ENCODE results near the gene TRIM69.

Gene TRIM69

DNA sequence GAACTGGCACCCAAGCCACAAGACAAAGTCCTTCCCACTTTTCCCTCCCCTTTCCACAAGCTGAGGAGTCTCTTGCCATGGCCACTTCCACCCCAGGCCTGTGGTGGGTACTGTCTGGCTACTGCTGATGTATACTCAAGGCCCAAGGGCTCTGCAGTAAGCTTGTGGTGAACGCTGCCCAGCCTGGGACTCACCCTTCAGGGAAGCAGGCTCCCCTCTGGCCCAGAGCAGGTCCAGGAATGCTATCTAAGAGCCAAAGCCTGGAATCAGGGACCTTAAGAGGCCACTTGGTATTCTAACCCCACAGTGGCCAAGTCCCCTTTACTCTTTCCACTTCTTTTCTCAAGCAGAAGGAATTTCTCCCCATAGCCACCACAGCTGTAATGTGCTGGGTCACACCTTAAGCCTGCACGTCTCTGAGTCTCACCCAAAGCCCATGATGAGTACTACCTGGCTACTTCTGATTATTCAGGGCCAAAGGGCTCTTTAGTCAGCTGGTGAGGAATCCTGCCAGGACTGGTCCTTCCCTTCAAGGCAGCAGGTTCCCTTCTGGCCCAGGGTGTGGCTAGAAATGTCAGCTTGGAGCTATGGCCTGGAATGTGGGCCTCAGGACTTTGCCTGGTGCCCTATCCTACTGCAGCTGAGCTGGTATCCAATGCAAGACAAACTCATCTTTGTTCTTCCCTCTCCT is 29.2 kb upstream of the TRIM69 start:
- Histone ChIP-seq H3K9me3 (ENCODE audit: control insufficient read depth, insufficient read depth, low read depth, low read length) (peaks cover under 1% of the 10 kb centered on the region; the same call in 1 of the 2 replicates), H3K36me3 (ENCODE audit: control insufficient read depth, insufficient read depth, low read length) (no peaks in the 10 kb centered on the region), H3K4me3 (ENCODE audit: low read depth, low read length) (no peak overlapping the region), H3K27ac (ENCODE audit: low read depth, low read length) (no peak overlapping the region), H3K4me1 (ENCODE audit: control insufficient read depth, insufficient read depth, low read length) (no peaks in the 10 kb centered on the region), H3K9ac (ENCODE audit: low read length) (no peak overlapping the region), H3K27me3 (ENCODE audit: control insufficient read depth, insufficient read depth, low read length) (peaks cover 4% of the 10 kb centered on the region)

DNA sequence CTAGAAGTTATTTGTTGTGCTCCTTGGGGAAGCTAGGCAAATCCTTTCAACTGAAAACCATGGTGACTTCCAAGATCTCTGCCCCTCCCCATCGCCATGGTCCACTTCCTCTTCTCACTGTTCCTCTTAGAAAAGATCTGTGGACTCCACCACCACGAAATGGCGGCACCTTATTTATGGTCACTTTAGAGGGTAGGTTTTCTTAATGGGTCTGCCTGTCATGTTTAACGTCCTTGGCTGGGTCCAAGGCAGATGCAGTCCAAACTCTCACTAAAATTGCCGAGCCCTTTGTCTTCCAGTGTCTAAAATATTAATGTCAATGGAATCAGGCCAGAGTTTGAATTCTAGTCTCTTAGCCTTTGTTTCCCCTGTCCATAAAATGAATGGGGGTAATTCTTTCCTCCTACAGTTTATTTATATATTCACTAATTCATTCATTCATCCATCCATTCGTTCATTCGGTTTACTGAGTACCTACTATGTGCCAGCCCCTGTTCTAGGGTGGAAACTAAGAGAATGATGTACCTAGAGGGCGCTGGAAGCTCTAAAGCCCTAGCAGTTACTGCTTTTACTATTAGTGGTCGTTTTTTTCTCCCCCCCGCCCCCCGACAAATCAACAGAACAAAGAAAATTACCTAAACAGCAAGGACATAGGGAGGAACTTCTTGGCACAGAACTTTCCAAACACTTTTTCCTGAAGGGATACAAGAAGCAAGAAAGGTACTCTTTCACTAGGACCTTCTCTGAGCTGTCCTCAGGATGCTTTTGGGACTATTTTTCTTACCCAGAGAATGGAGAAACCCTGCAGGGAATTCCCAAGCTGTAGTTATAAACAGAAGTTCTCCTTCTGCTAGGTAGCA is 25.9 kb upstream of the TRIM69 start:
- Histone ChIP-seq H3K9ac (ENCODE audit: low read length) (peak overlapping the region; percentile 78), H3K9me3 (ENCODE audit: control insufficient read depth, insufficient read depth, low read depth, low read length) (no peaks in the 10 kb centered on the region), H3K27me3 (ENCODE audit: control insufficient read depth, insufficient read depth, low read length) (peaks cover 10% of the 10 kb centered on the region), H3K4me3 (ENCODE audit: low read depth, low read length) (peak overlapping the region; percentile 88), H3K4me1 (ENCODE audit: control insufficient read depth, insufficient read depth, low read length) (no peaks in the 10 kb centered on the region), H3K36me3 (ENCODE audit: control insufficient read depth, insufficient read depth, low read length) (peaks cover 5% of the 10 kb centered on the region; the same call in 1 of the 2 replicates), H3K27ac (ENCODE audit: low read depth, low read length) (peak overlapping the region; percentile 11; the same call in 1 of the 2 replicates)

DNA sequence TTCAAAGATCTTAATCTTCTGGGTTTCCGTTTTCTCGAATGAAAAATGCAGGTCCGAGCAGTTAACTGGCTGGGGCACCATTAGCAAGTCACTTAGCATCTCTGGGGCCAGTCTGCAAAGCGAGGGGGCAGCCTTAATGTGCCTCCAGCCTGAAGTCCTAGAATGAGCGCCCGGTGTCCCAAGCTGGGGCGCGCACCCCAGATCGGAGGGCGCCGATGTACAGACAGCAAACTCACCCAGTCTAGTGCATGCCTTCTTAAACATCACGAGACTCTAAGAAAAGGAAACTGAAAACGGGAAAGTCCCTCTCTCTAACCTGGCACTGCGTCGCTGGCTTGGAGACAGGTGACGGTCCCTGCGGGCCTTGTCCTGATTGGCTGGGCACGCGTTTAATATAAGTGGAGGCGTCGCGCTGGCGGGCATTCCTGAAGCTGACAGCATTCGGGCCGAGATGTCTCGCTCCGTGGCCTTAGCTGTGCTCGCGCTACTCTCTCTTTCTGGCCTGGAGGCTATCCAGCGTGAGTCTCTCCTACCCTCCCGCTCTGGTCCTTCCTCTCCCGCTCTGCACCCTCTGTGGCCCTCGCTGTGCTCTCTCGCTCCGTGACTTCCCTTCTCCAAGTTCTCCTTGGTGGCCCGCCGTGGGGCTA is 25.1 kb upstream of the TRIM69 start, which contains the start of the genes B2M and PATL2:
Gene B2M (plus strand): TSS at position 422 of the 647 bp plus-strand sequence. CDS start 30 bp downstream, at position 452.
Gene PATL2 (minus strand): TSS at position 228 of the 647 bp plus-strand sequence. CDS start 34,833 bp downstream, outside the sequence.
- Histone ChIP-seq H3K27ac (ENCODE audit: low read depth, low read length) (peak within 1 kb of the TSS; percentile 11; the same call in 1 of the 2 replicates), H3K36me3 (ENCODE audit: control insufficient read depth, insufficient read depth, low read length) (peaks cover 12% of the 10 kb centered on the region), H3K9me3 (ENCODE audit: control insufficient read depth, insufficient read depth, low read depth, low read length) (no peaks in the 10 kb centered on the region), H3K4me3 (ENCODE audit: low read depth, low read length) (peak within 1 kb of the TSS; percentile 88), H3K4me1 (ENCODE audit: control insufficient read depth, insufficient read depth, low read length) (no peaks in the 10 kb centered on the region), H3K9ac (ENCODE audit: low read length) (peak within 1 kb of the TSS; percentile 78), H3K27me3 (ENCODE audit: control insufficient read depth, insufficient read depth, low read length) (peaks cover 10% of the 10 kb centered on the region)

DNA sequence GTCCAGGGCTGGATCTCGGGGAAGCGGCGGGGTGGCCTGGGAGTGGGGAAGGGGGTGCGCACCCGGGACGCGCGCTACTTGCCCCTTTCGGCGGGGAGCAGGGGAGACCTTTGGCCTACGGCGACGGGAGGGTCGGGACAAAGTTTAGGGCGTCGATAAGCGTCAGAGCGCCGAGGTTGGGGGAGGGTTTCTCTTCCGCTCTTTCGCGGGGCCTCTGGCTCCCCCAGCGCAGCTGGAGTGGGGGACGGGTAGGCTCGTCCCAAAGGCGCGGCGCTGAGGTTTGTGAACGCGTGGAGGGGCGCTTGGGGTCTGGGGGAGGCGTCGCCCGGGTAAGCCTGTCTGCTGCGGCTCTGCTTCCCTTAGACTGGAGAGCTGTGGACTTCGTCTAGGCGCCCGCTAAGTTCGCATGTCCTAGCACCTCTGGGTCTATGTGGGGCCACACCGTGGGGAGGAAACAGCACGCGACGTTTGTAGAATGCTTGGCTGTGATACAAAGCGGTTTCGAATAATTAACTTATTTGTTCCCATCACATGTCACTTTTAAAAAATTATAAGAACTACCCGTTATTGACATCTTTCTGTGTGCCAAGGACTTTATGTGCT is 24.5 kb upstream of the TRIM69 start:
- no peaks in the 10 kb centered on the region for H3K4me1 ChIP-seq (ENCODE audit: control insufficient read depth, insufficient read depth, low read length)
- H3K27me3 ChIP-seq (ENCODE audit: control insufficient read depth, insufficient read depth, low read length) = peaks cover 10% of the 10 kb centered on the region
- H3K9ac ChIP-seq (ENCODE audit: low read length) = peak overlapping the region; percentile 78
- H3K27ac ChIP-seq (ENCODE audit: low read depth, low read length) = peak overlapping the region; percentile 7; the same call in 1 of the 2 replicates
- peak overlapping the region; percentile 88 for H3K4me3 ChIP-seq (ENCODE audit: low read depth, low read length)
- H3K36me3 ChIP-seq (ENCODE audit: control insufficient read depth, insufficient read depth, low read length) = peaks cover 18% of the 10 kb centered on the region
- no peaks in the 10 kb centered on the region for H3K9me3 ChIP-seq (ENCODE audit: control insufficient read depth, insufficient read depth, low read depth, low read length)

DNA sequence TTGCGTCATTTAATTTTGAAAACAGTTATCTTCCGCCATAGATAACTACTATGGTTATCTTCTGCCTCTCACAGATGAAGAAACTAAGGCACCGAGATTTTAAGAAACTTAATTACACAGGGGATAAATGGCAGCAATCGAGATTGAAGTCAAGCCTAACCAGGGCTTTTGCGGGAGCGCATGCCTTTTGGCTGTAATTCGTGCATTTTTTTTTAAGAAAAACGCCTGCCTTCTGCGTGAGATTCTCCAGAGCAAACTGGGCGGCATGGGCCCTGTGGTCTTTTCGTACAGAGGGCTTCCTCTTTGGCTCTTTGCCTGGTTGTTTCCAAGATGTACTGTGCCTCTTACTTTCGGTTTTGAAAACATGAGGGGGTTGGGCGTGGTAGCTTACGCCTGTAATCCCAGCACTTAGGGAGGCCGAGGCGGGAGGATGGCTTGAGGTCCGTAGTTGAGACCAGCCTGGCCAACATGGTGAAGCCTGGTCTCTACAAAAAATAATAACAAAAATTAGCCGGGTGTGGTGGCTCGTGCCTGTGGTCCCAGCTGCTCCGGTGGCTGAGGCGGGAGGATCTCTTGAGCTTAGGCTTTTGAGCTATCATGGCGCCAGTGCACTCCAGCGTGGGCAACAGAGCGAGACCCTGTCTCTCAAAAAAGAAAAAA is 23.9 kb upstream of the TRIM69 start:
- H3K9me3 ChIP-seq (ENCODE audit: control insufficient read depth, insufficient read depth, low read depth, low read length) = no peaks in the 10 kb centered on the region
- peaks cover 25% of the 10 kb centered on the region for H3K36me3 ChIP-seq (ENCODE audit: control insufficient read depth, insufficient read depth, low read length)
- peak overlapping the region; percentile 88 for H3K4me3 ChIP-seq (ENCODE audit: low read depth, low read length)
- H3K4me1 ChIP-seq (ENCODE audit: control insufficient read depth, insufficient read depth, low read length) = no peaks in the 10 kb centered on the region
- peak overlapping the region; percentile 78 for H3K9ac ChIP-seq (ENCODE audit: low read length)
- peaks cover 10% of the 10 kb centered on the region for H3K27me3 ChIP-seq (ENCODE audit: control insufficient read depth, insufficient read depth, low read length)
- no peak overlapping the region for H3K27ac ChIP-seq (ENCODE audit: low read depth, low read length)

DNA sequence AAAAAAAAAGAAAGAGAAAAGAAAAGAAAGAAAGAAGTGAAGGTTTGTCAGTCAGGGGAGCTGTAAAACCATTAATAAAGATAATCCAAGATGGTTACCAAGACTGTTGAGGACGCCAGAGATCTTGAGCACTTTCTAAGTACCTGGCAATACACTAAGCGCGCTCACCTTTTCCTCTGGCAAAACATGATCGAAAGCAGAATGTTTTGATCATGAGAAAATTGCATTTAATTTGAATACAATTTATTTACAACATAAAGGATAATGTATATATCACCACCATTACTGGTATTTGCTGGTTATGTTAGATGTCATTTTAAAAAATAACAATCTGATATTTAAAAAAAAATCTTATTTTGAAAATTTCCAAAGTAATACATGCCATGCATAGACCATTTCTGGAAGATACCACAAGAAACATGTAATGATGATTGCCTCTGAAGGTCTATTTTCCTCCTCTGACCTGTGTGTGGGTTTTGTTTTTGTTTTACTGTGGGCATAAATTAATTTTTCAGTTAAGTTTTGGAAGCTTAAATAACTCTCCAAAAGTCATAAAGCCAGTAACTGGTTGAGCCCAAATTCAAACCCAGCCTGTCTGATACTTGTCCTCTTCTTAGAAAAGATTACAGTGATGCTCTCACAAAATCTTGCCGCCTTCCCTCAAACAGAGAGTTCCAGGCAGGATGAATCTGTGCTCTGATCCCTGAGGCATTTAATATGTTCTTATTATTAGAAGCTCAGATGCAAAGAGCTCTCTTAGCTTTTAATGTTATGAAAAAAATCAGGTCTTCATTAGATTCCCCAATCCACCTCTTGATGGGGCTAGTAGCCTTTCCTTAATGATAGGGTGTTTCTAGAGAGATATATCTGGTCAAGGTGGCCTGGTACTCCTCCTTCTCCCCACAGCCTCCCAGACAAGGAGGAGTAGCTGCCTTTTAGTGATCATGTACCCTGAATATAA is 23.0 kb upstream of the TRIM69 start:
- Histone ChIP-seq H3K27ac (ENCODE audit: low read depth, low read length) (no peak overlapping the region), H3K9me3 (ENCODE audit: control insufficient read depth, insufficient read depth, low read depth, low read length) (no peaks in the 10 kb centered on the region), H3K4me1 (ENCODE audit: control insufficient read depth, insufficient read depth, low read length) (no peaks in the 10 kb centered on the region), H3K9ac (ENCODE audit: low read length) (no peak overlapping the region), H3K4me3 (ENCODE audit: low read depth, low read length) (peak overlapping the region; percentile 88; the same call in 1 of the 2 replicates), H3K27me3 (ENCODE audit: control insufficient read depth, insufficient read depth, low read length) (peaks cover 10% of the 10 kb centered on the region), H3K36me3 (ENCODE audit: control insufficient read depth, insufficient read depth, low read length) (peaks cover 27% of the 10 kb centered on the region)

DNA sequence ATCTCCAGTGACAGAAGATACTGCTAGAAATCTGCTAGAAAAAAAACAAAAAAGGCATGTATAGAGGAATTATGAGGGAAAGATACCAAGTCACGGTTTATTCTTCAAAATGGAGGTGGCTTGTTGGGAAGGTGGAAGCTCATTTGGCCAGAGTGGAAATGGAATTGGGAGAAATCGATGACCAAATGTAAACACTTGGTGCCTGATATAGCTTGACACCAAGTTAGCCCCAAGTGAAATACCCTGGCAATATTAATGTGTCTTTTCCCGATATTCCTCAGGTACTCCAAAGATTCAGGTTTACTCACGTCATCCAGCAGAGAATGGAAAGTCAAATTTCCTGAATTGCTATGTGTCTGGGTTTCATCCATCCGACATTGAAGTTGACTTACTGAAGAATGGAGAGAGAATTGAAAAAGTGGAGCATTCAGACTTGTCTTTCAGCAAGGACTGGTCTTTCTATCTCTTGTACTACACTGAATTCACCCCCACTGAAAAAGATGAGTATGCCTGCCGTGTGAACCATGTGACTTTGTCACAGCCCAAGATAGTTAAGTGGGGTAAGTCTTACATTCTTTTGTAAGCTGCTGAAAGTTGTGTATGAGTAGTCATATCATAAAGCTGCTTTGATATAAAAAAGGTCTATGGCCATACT is 21.1 kb upstream of the TRIM69 start:
- no peak overlapping the region for H3K27ac ChIP-seq (ENCODE audit: low read depth, low read length)

DNA sequence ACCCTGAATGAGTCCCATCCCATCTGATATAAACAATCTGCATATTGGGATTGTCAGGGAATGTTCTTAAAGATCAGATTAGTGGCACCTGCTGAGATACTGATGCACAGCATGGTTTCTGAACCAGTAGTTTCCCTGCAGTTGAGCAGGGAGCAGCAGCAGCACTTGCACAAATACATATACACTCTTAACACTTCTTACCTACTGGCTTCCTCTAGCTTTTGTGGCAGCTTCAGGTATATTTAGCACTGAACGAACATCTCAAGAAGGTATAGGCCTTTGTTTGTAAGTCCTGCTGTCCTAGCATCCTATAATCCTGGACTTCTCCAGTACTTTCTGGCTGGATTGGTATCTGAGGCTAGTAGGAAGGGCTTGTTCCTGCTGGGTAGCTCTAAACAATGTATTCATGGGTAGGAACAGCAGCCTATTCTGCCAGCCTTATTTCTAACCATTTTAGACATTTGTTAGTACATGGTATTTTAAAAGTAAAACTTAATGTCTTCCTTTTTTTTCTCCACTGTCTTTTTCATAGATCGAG is 20.5 kb upstream of the TRIM69 start:
- Histone ChIP-seq H3K27me3 (ENCODE audit: control insufficient read depth, insufficient read depth, low read length) (peaks cover 10% of the 10 kb centered on the region), H3K4me1 (ENCODE audit: control insufficient read depth, insufficient read depth, low read length) (no peaks in the 10 kb centered on the region), H3K36me3 (ENCODE audit: control insufficient read depth, insufficient read depth, low read length) (peaks cover 27% of the 10 kb centered on the region), H3K9me3 (ENCODE audit: control insufficient read depth, insufficient read depth, low read depth, low read length) (no peaks in the 10 kb centered on the region), H3K9ac (ENCODE audit: low read length) (no peak overlapping the region), H3K27ac (ENCODE audit: low read depth, low read length) (no peak overlapping the region), H3K4me3 (ENCODE audit: low read depth, low read length) (no peak overlapping the region)

More for the DNA sequence above, 21.1 kb upstream of the TRIM69 start:
- Histone ChIP-seq H3K36me3 (ENCODE audit: control insufficient read depth, insufficient read depth, low read length) (peaks cover 27% of the 10 kb centered on the region), H3K4me3 (ENCODE audit: low read depth, low read length) (no peak overlapping the region), H3K4me1 (ENCODE audit: control insufficient read depth, insufficient read depth, low read length) (no peaks in the 10 kb centered on the region), H3K27me3 (ENCODE audit: control insufficient read depth, insufficient read depth, low read length) (peaks cover 10% of the 10 kb centered on the region), H3K9me3 (ENCODE audit: control insufficient read depth, insufficient read depth, low read depth, low read length) (no peaks in the 10 kb centered on the region), H3K9ac (ENCODE audit: low read length) (no peak overlapping the region)

DNA sequence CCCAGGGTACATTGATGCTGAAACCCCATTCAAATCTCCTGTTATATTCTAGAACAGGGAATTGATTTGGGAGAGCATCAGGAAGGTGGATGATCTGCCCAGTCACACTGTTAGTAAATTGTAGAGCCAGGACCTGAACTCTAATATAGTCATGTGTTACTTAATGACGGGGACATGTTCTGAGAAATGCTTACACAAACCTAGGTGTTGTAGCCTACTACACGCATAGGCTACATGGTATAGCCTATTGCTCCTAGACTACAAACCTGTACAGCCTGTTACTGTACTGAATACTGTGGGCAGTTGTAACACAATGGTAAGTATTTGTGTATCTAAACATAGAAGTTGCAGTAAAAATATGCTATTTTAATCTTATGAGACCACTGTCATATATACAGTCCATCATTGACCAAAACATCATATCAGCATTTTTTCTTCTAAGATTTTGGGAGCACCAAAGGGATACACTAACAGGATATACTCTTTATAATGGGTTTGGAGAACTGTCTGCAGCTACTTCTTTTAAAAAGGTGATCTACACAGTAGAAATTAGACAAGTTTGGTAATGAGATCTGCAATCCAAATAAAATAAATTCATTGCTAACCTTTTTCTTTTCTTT is 19.2 kb upstream of the TRIM69 start:
- no peaks in the 10 kb centered on the region for H3K9me3 ChIP-seq (ENCODE audit: control insufficient read depth, insufficient read depth, low read depth, low read length)
- no peaks in the 10 kb centered on the region for H3K4me1 ChIP-seq (ENCODE audit: control insufficient read depth, insufficient read depth, low read length)
- H3K4me3 ChIP-seq (ENCODE audit: low read depth, low read length) = no peak overlapping the region
- peaks cover 27% of the 10 kb centered on the region for H3K36me3 ChIP-seq (ENCODE audit: control insufficient read depth, insufficient read depth, low read length)
- H3K27me3 ChIP-seq (ENCODE audit: control insufficient read depth, insufficient read depth, low read length) = peaks cover 6% of the 10 kb centered on the region
- H3K9ac ChIP-seq (ENCODE audit: low read length) = no peak overlapping the region
- no peak overlapping the region for H3K27ac ChIP-seq (ENCODE audit: low read depth, low read length)

Data from HUES6 (cell line).